Measurements from ENCODE around the gene EPHA6.

DNA sequence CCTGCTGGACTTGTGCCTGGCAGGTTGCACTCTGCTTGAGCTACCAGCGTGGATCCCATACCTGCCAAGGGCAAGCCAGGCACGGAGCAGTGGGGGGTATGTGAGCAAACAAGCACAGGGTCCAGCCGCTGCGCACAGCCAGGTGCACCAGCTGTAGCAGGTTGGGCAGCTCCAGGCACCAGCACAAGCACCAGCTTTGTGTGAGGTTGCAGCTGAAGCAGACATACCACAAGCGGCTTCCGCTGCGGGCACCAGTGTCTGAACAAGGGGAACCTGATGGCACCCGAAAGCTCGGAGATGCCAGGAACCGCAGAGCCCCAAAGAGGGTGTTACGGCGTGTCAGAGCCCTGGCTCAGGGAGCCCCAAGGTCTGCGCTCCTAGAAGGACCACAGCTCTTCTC, 477.5 kb downstream of the EPHA6 start:
- TF ChIP-seq, protein P1, sequence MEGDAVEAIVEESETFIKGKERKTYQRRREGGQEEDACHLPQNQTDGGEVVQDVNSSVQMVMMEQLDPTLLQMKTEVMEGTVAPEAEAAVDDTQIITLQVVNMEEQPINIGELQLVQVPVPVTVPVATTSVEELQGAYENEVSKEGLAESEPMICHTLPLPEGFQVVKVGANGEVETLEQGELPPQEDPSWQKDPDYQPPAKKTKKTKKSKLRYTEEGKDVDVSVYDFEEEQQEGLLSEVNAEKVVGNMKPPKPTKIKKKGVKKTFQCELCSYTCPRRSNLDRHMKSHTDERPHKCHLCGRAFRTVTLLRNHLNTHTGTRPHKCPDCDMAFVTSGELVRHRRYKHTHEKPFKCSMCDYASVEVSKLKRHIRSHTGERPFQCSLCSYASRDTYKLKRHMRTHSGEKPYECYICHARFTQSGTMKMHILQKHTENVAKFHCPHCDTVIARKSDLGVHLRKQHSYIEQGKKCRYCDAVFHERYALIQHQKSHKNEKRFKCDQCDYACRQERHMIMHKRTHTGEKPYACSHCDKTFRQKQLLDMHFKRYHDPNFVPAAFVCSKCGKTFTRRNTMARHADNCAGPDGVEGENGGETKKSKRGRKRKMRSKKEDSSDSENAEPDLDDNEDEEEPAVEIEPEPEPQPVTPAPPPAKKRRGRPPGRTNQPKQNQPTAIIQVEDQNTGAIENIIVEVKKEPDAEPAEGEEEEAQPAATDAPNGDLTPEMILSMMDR (conservative IDR thresholded peaks at IDR 0.05), result no peak
- no peak for TF ChIP-seq EZH2 (IDR thresholded peaks at IDR 0.05; ENCODE audit: low read depth)
